Heart left ventricle (tissue), 16 donors: ENCODE data around the gene OBSL1. TPM values are rescaled to one million over a fixed set of nuclear protein-coding genes. Genes with fewer than 3 reads are reported as not detected.
A peak's percentile ranks its signal among the peaks of the same experiment; 100 is the strongest.

ENCODE experiments used
- ATAC-seq, 4 donors: fragments of 200-7000 bp; cut with Tn5 transposase; one replicate each; pipeline ENCODE4 v1.9.1; 2020 to 2022; ENCODE audit warnings: moderate library complexity in 4 of 4, mild to moderate bottlenecking in 3 of 4, moderate number of reproducible peaks in 1 of 4
- DNase-seq, 5 donors: peaks; one replicate each; pipeline ENCODE4 v3.0.0-alpha.2; 2020
- H3K27ac ChIP-seq, 12 donors: fragments of 200-600 bp; sonication (generic) in 4 of 12; one replicate each; pipeline versions ENCODE4 v1.5.0 to v1.8.0; 2016 to 2022; ENCODE audit warnings: mild to moderate bottlenecking in 2 of 12
- H3K27me3 ChIP-seq, 9 donors: fragments of 200-600 bp; sonication (generic) in 2 of 9; one replicate each; pipeline versions ENCODE4 v1.5.1 to v1.8.0; 2016 to 2022; ENCODE audit warnings: mild to moderate bottlenecking in 3 of 9
- H3K36me3 ChIP-seq, 9 donors: fragments of 200-600 bp; sonication (generic) in 2 of 9; one replicate each; pipeline versions ENCODE4 v1.5.0 to v1.8.0; 2018 to 2022; ENCODE audit warnings: mild to moderate bottlenecking in 2 of 9
- H3K4me1 ChIP-seq, 12 donors: fragments of 200-600 bp; sonication (generic) in 4 of 12; one replicate each; pipeline versions ENCODE4 v1.5.0 to v1.8.0; 2016 to 2022; ENCODE audit warnings: mild to moderate bottlenecking in 3 of 12
- H3K4me3 ChIP-seq, 12 donors: fragments of 200-600 bp; sonication (generic) in 4 of 12; one replicate each; pipeline versions ENCODE4 v1.5.0 to v1.8.0; 2017 to 2022; ENCODE audit warnings: mild to moderate bottlenecking in 9 of 12, moderate library complexity in 4 of 12
- H3K9me3 ChIP-seq, 12 donors: fragments of 200-600 bp; sonication (generic) in 4 of 12; one replicate each; pipeline versions ENCODE4 v1.5.0 to v1.8.0; 2016 to 2022; ENCODE audit warnings: mild to moderate bottlenecking in 1 of 12
- POLR2A ChIP-seq, 2 donors: fragments of 450-650 bp; IDR thresholded peaks; one replicate each; pipeline ENCODE4 v1.6.1; 2017; ENCODE audit warnings: antibody characterized with exemption in 2 of 2, mild to moderate bottlenecking in 2 of 2, moderate library complexity in 2 of 2
- WGBS, 4 donors: extraction: QIAGEN DNeasy Blood & Tissue Kit in 2 of 4; methylation state at CpG; one replicate each; pipeline versions ENCODE4 v1.1.5 to v1.1.7; 2013 to 2018; 5-methylcytosine and 5-hydroxymethylcytosine counted together
- intact Hi-C, 10 donors: fragments of 100-400 bp; cut with DNase I; formaldehyde crosslinking; loops; one replicate each; pipeline versions ENCODE4 v1.11.1 to v1.14.2; 2022
- polyA plus RNA-seq, 2 donors: library from polyadenylated mRNA; stranded (reverse); fragments of 200-250 nt; gene quantifications; one replicate each; pipeline ENCODE4 v1.2.3, GENCODE V29; 2013
- total RNA-seq, 9 donors: library from RNA; depleted of rRNA in 2 of 9; stranded (reverse); fragments of >200 nt in 2 of 9; fragmentation: NEBNext Ultra II Directional in 3 of 9; extraction: Animal tissue kit (Norgen Biotek cat#: 25700) in 3 of 9; gene quantifications; one replicate each; pipeline versions ENCODE4 v1.1.0 to v1.2.4, GENCODE V29; 2016 to 2023
- TF ChIP-seq, protein P1 (sequence below), 12 donors: fragments of 200-600 bp; sonication (generic) in 4 of 12; IDR thresholded peaks; one replicate each; pipeline versions ENCODE4 v1.5.0 to v1.8.0; 2018 to 2022; ENCODE audit warnings: antibody characterized with exemption in 12 of 12, mild to moderate bottlenecking in 5 of 12
- donor health status: ischemic (EF 13 %, LVEDD 7.1; RV severe dilation, severe dysfunction).
- donor health status: healthy with polysubstance abuse.
- donor health status: DM: no; HTN: yes; CAD: no.
- donor health status: DM: no; HTN: no; CAD: no.
- donor health status: ischemic (EF 25% LVEDD 6.9; RV normal size, moderate dysfunction).
- donor health status: ischemic (EF 25% LVEDD 5.7; RV mildly dilated, moderate dysfunction).
- donor health status: healthy.
- donor health status: DM: yes; HTN: yes; CAD: no.
- donor health status: ischemic (EF 35%, LVEDD 5.7; RV mildly dilated, moderate dysfunction).
- donor health status: nonischemic (EF 11% LVEDD 7.7; RV severe dilation, severe dysfunction).
- donor health status: DM: yes; HTN: yes; CAD: no.
- donor health status: PGD.
- donor health status: ischemic (EF 29% LVEDD 5.4; RV normal size, mild dysfunction).
- donor health status: nonischemic (EF 23%, LVEDD 6.1; RV moderate dilation, normal function).

Gene OBSL1
- total and polyA plus RNA-seq, 11 donors, result 88.1 to 230 (median 177) TPM

DNA sequence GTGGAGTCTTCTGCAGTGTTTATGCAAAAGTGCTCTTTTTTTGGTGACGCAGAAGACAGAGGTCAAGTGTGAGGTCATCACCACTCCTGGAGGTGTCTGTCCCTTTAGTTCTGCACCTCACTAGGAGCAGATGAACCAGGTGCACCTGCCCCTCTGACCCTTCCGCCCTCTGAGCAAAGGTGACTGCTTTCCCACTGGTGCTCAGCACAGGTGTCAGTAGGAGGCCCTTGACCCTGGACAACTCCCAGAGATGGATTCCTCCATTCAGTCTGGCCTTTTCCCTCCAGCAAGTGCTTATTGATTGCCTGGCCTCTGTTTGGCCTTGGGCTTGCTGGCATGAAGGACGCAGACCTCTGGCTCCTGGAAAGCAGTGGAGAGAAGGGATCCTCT lies 47.4 kb upstream of the OBSL1 start:
- ATAC-seq (no peak), DNase-seq (no peak)
- Histone ChIP-seq H3K4me1 (peaks cover 0 to 51% (median 15%) of the 10 kb centered on the region in 12 donors), H3K9me3 (no peaks in the 10 kb centered on the region), H3K27ac (peak overlapping the region in 7 of 12 donors; percentile 1 to 60 (median 20)), H3K4me3 (no peak overlapping the region), H3K36me3 (peaks cover 0 to 29% (median 17%) of the 10 kb centered on the region in 9 donors), H3K27me3 (no peaks in the 10 kb centered on the region)
- 72 to 81% (median 79%) methylated on average over 3 of the region's 3 CpGs for WGBS, 4 donors
- TF ChIP-seq POLR2A (IDR thresholded peaks at IDR 0.05), result no peak
- TF ChIP-seq, protein P1, sequence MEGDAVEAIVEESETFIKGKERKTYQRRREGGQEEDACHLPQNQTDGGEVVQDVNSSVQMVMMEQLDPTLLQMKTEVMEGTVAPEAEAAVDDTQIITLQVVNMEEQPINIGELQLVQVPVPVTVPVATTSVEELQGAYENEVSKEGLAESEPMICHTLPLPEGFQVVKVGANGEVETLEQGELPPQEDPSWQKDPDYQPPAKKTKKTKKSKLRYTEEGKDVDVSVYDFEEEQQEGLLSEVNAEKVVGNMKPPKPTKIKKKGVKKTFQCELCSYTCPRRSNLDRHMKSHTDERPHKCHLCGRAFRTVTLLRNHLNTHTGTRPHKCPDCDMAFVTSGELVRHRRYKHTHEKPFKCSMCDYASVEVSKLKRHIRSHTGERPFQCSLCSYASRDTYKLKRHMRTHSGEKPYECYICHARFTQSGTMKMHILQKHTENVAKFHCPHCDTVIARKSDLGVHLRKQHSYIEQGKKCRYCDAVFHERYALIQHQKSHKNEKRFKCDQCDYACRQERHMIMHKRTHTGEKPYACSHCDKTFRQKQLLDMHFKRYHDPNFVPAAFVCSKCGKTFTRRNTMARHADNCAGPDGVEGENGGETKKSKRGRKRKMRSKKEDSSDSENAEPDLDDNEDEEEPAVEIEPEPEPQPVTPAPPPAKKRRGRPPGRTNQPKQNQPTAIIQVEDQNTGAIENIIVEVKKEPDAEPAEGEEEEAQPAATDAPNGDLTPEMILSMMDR (IDR thresholded peaks at IDR 0.05), result no peak
- intact Hi-C loops, result no loop called here

DNA sequence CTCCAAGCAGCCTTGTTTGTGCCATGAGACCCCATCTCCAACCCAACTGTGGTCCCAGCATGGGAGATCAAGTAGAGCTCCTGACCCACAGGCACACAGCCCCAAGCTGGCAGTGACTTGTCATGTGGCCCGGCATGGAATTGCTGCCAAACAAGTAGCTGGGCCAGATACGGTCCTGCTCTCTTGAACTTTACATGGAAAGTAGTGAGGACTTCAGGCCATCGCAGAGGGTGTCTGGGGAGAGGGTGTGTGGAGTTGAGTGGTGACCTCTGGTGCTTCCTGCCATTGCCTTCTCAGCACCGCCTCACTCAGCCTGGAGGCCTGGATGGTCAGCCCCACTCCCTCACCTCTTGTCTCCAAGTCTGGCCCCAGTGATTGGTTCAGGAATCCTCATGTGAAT lies 45.2 kb upstream of the OBSL1 start:
- ATAC-seq, result peak; percentile 85 to 88 (median 86)
- H3K9me3 ChIP-seq, result no peaks in the 10 kb centered on the region
- intact Hi-C loops, result no loop called here
- H3K4me1 ChIP-seq, result peaks cover 0 to 38% (median 15%) of the 10 kb centered on the region in 12 donors
- peak in 4 of 5 donors; percentile 63 to 83 (median 74) for DNase-seq
- peak overlapping the region; percentile 47 to 86 (median 68) for H3K27ac ChIP-seq
- TF ChIP-seq, protein P1 (IDR thresholded peaks at IDR 0.05), result no peak
- no peak for TF ChIP-seq POLR2A (IDR thresholded peaks at IDR 0.05)
- H3K27me3 ChIP-seq, result no peaks in the 10 kb centered on the region
- H3K4me3 ChIP-seq, result no peak overlapping the region
- 49 to 59% (median 53%) methylated on average over 3 to 4 of the region's 4 CpGs for WGBS, 4 donors
- peaks cover 0 to 41% (median 21%) of the 10 kb centered on the region in 9 donors for H3K36me3 ChIP-seq

DNA sequence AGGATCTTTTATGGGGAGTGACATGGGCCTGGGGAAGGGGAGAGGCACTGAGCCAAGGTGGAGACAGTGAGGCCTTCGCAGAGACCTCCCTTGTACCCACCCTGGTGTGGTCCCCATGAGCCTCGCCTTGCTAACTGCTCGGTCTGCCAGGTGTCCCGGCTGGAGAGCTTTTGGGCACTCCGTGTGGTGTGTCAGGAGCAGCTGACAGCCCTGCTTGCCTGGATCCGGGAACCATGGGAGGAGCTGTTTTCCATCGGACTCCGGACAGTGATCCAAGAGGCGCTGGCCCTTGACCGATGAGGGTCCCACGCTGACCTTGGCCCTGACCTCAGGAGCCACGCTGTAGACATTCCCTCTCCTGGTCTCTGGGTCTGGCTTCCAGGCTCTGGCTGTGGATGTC lies 44.6 kb upstream of the OBSL1 start:
- ATAC-seq (peak; percentile 31 to 60 (median 44)), DNase-seq (peak in 1 of 5 donors; percentile 54)
- H3K4me3 ChIP-seq, result no peak overlapping the region
- peaks cover 0 to 36% (median 15%) of the 10 kb centered on the region in 12 donors for H3K4me1 ChIP-seq
- no peaks in the 10 kb centered on the region for H3K27me3 ChIP-seq
- intact Hi-C loops, result no loop called here
- H3K9me3 ChIP-seq, result no peaks in the 10 kb centered on the region
- H3K27ac ChIP-seq, result peak overlapping the region in 11 of 12 donors; percentile 57 to 86 (median 71)
- TF ChIP-seq POLR2A (IDR thresholded peaks at IDR 0.05), result no peak
- TF ChIP-seq, protein P1 (IDR thresholded peaks at IDR 0.05), result no peak
- WGBS, 4 donors, result 53 to 68% (median 59%) methylated on average over 10 to 12 of the region's 12 CpGs
- peaks cover 0 to 46% (median 22%) of the 10 kb centered on the region in 9 donors for H3K36me3 ChIP-seq

DNA sequence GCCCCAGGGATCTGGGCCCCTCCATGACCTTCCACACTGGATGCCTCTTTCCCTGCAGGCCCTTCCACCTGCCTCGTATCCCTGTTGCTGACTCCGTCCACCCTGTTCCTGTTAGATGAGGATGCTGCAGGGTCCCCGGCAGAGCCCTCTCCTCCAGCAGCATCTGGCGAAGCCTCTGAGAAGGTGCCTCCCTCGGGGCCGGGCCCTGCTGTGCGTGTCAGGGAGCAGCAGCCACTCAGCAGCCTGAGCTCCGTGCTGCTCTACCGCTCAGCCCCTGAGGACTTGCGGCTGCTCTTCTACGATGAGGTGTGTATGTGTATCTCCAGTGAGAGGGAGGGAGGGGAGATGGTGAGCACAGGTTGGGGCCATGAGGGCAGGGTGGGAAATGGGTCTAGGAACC lies 43.7 kb upstream of the OBSL1 start:
- ATAC-seq (no peak), DNase-seq (no peak)
- H3K9me3 ChIP-seq, result no peaks in the 10 kb centered on the region
- H3K4me1 ChIP-seq, result peaks cover 0 to 42% (median 15%) of the 10 kb centered on the region in 12 donors
- no peaks in the 10 kb centered on the region for H3K27me3 ChIP-seq
- peak overlapping the region in 2 of 12 donors; percentile 78 to 86 for H3K27ac ChIP-seq
- H3K4me3 ChIP-seq, result no peak overlapping the region
- peaks cover 0 to 53% (median 23%) of the 10 kb centered on the region in 9 donors for H3K36me3 ChIP-seq
- intact Hi-C loops, result no loop called here
- no peak for TF ChIP-seq POLR2A (IDR thresholded peaks at IDR 0.05)
- TF ChIP-seq, protein P1 (IDR thresholded peaks at IDR 0.05), result no peak
- WGBS, 4 donors, result 92 to 95% (median 94%) methylated on average over 11 of the region's 11 CpGs
